Fibroblast of lung (primary cell): ENCODE results near the gene MYO6. TPM values are rescaled to one million over a fixed set of nuclear protein-coding genes. Genes with fewer than 3 reads are reported as not detected.

Experiments
- DNase-seq, 2 donors: peaks; one replicate each; pipeline versions ENCODE4 v3.0.0 to v3.0.0-alpha.2; 2010; ENCODE audit warnings: low read depth in 2 of 2
- H2AFZ ChIP-seq: 2 replicates; pipeline ENCODE4 v1.5.1; 2012; ENCODE audit warnings: low read length, control low read depth, inconsistent platforms
- H3K27ac ChIP-seq: 2 replicates; pipeline ENCODE4 v1.5.1; 2011; ENCODE audit warnings: low read length, control low read depth; ENCODE audit not compliant: insufficient read depth
- H3K27me3 ChIP-seq: 2 replicates; pipeline ENCODE4 v1.5.1; 2011; ENCODE audit warnings: mild to moderate bottlenecking, low read length; ENCODE audit not compliant: control insufficient read depth, insufficient read depth
- H3K36me3 ChIP-seq: 2 replicates; pipeline ENCODE4 v1.5.1; 2011; ENCODE audit warnings: low read length; ENCODE audit not compliant: control insufficient read depth, insufficient read depth
- H3K4me1 ChIP-seq: 2 replicates; pipeline ENCODE4 v1.5.1; 2011; ENCODE audit warnings: low read length; ENCODE audit not compliant: control insufficient read depth, insufficient read depth; ENCODE audit errors: extremely low read depth
- H3K4me2 ChIP-seq: 2 replicates; pipeline ENCODE4 v1.5.1; 2011; ENCODE audit warnings: low read length, control low read depth; ENCODE audit not compliant: insufficient read depth; ENCODE audit errors: extremely low read depth
- H3K4me3 ChIP-seq, 4 experiments: fragments of 200-600 bp in 1 of 4; sonication (generic) in 1 of 4; replicated peaks in 1 of 4; 2 replicates each; pipeline ENCODE4 v1.5.1; 2011 to 2016; ENCODE audit warnings: low read length in 4 of 4, low read depth in 3 of 4, mild to moderate bottlenecking in 3 of 4, control low read depth in 2 of 4, inconsistent platforms in 1 of 4, mixed read lengths in 1 of 4; ENCODE audit not compliant: insufficient read depth in 1 of 4; ENCODE audit errors: control extremely low read depth in 1 of 4
- H3K79me2 ChIP-seq: 2 replicates; pipeline ENCODE4 v1.5.1; 2012; ENCODE audit warnings: mild to moderate bottlenecking, low read length, inconsistent platforms; ENCODE audit not compliant: control insufficient read depth, insufficient read depth
- H3K9ac ChIP-seq: 2 replicates; pipeline ENCODE4 v1.5.1; 2011; ENCODE audit warnings: mild to moderate bottlenecking, low read length, control low read depth; ENCODE audit not compliant: insufficient read depth
- H3K9me3 ChIP-seq: 2 replicates; pipeline ENCODE4 v1.5.1; 2012; ENCODE audit warnings: low read depth, low read length; ENCODE audit not compliant: control insufficient read depth, insufficient read depth
- H4K20me1 ChIP-seq: 2 replicates; pipeline ENCODE4 v1.5.1; 2011; ENCODE audit warnings: low read length; ENCODE audit not compliant: control insufficient read depth, insufficient read depth; ENCODE audit errors: extremely low read depth
- EZH2 ChIP-seq: IDR thresholded peaks from 2 replicates; pipeline ENCODE4 v1.5.1; 2012; ENCODE audit warnings: low read length, control low read depth, mild to moderate bottlenecking; ENCODE audit errors: missing control alignments
- polyA plus RNA-seq, 2 donors: library from polyadenylated mRNA; depleted of rRNA in 1 of 2; stranded (reverse) in 1 of 2; unstranded in 1 of 2; fragments of >200 nt; gene quantifications; 2 replicates each; pipeline ENCODE4 v1.2.1, GENCODE V29; 2011 to 2012; ENCODE audit warnings: missing spikeins in 1 of 2
- total RNA-seq: library from RNA; depleted of rRNA; stranded (reverse); fragments of >200 nt; gene quantifications from 2 replicates; pipeline ENCODE4 v1.2.1, GENCODE V29; 2014
- TF ChIP-seq, protein P1 (sequence below), 2 donors: IDR thresholded peaks in 1 of 2; conservative IDR thresholded peaks in 1 of 2; 1 replicate in 1 of 2; 2 replicates in 1 of 2; pipeline ENCODE4 v1.5.1; 2011 to 2012; ENCODE audit warnings: low read length in 2 of 2, control low read depth in 1 of 2, inconsistent platforms in 1 of 2, low read depth in 1 of 2, mild to moderate bottlenecking in 1 of 2

The MYO6 gene
- total and polyA plus RNA-seq, 2 donors (not counting 1 experiment from before 2014, with no cell fraction given), result 16.9 to 24.9 TPM

DNA sequence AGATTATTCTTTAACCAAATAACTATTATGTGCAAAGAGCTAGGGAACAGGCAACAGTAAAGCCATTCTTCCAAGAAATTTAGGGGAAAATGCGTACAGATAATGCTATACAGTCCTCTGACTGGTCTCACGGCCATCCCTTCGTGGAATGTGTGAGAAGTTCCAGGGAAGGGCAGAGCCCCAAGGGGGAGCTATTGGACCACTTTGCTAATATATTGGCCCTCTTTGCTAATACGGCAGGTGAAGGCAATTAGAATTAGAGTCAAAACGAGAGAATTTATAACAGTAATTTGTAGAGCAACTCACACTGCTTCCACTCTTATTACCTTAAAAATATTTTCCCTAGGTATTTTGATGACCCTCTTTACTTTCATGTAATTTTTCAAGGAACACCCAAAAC is 183.0 kb downstream of the MYO6 start:
- no peak overlapping the region for H2AFZ ChIP-seq
- H3K9me3 ChIP-seq, result no peaks in the 10 kb centered on the region
- DNase-seq, result peak; percentile 9 to 17
- no peak overlapping the region for H3K4me3 ChIP-seq
- H3K9ac ChIP-seq, result no peak overlapping the region
- peaks cover 4% of the 10 kb centered on the region for H3K4me1 ChIP-seq
- H4K20me1 ChIP-seq, result no peaks in the 10 kb centered on the region
- H3K27ac ChIP-seq, result no peak overlapping the region
- H3K27me3 ChIP-seq, result no peaks in the 10 kb centered on the region
- no peaks in the 10 kb centered on the region for H3K36me3 ChIP-seq
- H3K4me2 ChIP-seq, result no peak overlapping the region
- no peaks in the 10 kb centered on the region for H3K79me2 ChIP-seq
- TF ChIP-seq, protein P1, sequence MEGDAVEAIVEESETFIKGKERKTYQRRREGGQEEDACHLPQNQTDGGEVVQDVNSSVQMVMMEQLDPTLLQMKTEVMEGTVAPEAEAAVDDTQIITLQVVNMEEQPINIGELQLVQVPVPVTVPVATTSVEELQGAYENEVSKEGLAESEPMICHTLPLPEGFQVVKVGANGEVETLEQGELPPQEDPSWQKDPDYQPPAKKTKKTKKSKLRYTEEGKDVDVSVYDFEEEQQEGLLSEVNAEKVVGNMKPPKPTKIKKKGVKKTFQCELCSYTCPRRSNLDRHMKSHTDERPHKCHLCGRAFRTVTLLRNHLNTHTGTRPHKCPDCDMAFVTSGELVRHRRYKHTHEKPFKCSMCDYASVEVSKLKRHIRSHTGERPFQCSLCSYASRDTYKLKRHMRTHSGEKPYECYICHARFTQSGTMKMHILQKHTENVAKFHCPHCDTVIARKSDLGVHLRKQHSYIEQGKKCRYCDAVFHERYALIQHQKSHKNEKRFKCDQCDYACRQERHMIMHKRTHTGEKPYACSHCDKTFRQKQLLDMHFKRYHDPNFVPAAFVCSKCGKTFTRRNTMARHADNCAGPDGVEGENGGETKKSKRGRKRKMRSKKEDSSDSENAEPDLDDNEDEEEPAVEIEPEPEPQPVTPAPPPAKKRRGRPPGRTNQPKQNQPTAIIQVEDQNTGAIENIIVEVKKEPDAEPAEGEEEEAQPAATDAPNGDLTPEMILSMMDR (conservative IDR thresholded peaks at IDR 0.05 in 1 of 2, IDR thresholded peaks at IDR 0.05 in 1 of 2; ENCODE audit: low read depth in 1 of 2, low read length in 2 of 2), result peak in 1 of 2 donors; percentile 58
- no peak for TF ChIP-seq EZH2

DNA sequence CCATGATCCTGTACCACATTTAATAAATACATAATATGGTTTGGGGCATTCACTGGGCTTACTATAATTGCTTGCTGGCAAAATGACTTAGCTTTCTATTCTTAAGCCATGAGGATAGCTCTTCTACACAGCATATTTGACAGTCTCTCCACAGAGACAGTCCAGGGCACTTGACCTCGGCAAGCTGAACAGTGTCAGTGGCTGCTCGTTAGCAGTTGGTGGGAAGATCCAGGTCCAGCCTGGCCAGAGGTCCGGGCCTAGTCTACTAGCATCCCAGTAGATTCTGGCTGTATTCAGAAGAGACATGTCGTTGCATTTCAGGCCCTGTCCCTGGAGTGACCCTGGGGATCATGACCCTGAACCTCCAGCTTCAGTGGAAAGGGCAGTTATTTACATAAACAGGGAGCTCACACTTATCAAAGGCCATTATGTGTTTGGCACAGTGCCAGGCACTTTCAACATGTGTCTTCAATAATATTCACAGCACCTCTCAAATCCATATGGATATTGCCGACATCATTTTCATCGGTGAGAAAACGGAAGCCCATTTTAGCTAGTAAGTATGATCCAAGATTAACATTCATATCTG is 184.4 kb downstream of the MYO6 start:
- TF ChIP-seq, protein P1 (conservative IDR thresholded peaks at IDR 0.05 in 1 of 2, IDR thresholded peaks at IDR 0.05 in 1 of 2; ENCODE audit: low read depth in 1 of 2, low read length in 2 of 2), result no peak
- TF ChIP-seq EZH2, result no peak
- no peak overlapping the region for H2AFZ ChIP-seq
- DNase-seq, result no peak
- peaks cover 4% of the 10 kb centered on the region for H3K4me1 ChIP-seq
- H3K4me2 ChIP-seq, result no peak overlapping the region
- H3K36me3 ChIP-seq, result no peaks in the 10 kb centered on the region
- no peak overlapping the region for H3K27ac ChIP-seq
- H4K20me1 ChIP-seq, result no peaks in the 10 kb centered on the region
- H3K9me3 ChIP-seq, result no peaks in the 10 kb centered on the region
- H3K79me2 ChIP-seq, result no peaks in the 10 kb centered on the region
- H3K4me3 ChIP-seq, result no peak overlapping the region
- no peaks in the 10 kb centered on the region for H3K27me3 ChIP-seq
- no peak overlapping the region for H3K9ac ChIP-seq

DNA sequence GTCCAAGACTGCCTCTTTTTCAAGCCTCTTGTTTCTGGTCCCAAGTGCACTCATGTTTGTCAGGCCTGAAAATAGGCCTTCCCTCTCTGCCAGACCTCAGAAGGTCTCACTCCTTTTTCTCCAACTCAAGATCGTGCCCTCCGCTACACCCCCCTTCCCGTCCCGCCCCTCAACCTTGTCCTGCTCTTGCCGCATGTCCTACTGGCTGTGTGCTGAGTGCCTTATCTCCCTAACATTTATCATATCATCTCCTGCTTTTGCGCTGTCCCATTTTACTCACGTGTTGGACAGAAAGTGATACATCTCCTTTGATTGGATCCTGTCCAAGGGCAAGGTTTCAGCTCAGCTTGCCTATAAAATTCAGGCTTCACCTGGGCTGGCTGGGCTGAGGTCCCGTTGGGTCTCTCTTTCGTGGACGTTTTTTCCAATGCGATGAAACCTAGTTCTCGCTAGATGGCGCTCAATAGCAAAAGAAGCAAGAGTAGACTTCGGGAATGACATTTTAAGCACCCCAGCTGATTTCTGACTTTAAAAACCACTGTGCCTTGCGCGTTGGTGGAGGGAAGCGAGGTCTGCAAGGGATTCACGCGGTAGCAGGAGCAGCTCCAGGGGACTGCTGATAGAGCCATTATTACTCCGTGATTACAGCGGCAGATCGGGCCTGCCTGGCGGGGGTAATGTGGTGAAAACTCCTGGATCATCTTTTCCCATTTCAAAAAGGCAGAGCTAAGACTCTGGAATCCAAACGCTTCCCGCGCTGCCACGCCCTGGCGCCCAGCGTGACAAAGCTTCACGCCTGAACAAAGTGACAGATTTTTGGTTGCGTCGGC is 185.8 kb downstream of the MYO6 start:
- Histone ChIP-seq H3K79me2 (no peaks in the 10 kb centered on the region), H3K27ac (no peak overlapping the region), H3K9me3 (no peaks in the 10 kb centered on the region), H3K9ac (peak overlapping the region; percentile 55), H4K20me1 (no peaks in the 10 kb centered on the region), H3K4me3 (peak overlapping the region; percentile 39 to 57 (median 50)), H3K36me3 (no peaks in the 10 kb centered on the region), H2AFZ (peak overlapping the region; percentile 92), H3K4me2 (peak overlapping the region; percentile 100), H3K4me1 (peaks cover 4% of the 10 kb centered on the region), H3K27me3 (no peaks in the 10 kb centered on the region)
- peak; percentile 77 to 86 for DNase-seq
- no peak for TF ChIP-seq EZH2
- TF ChIP-seq, protein P1 (conservative IDR thresholded peaks at IDR 0.05 in 1 of 2, IDR thresholded peaks at IDR 0.05 in 1 of 2; ENCODE audit: low read depth in 1 of 2, low read length in 2 of 2), result peak; percentile 79 to 84
